Neural cell (in vitro differentiated cells): ENCODE data around the gene KRTAP5-8.

Experiments
- EP300 ChIP-seq: fragments of 450-650 bp; conservative IDR thresholded peaks from 2 replicates; pipeline ENCODE4 v1.6.1; 2014; ENCODE audit warnings: antibody characterized with exemption, mild to moderate bottlenecking, moderate library complexity; ENCODE audit not compliant: poor library complexity, severe bottlenecking
- EZH2 ChIP-seq: fragments of 200-600, 300-800 bp; shearing (Covaris generic), sonication (generic); IDR thresholded peaks from 2 replicates; pipeline ENCODE4 v1.6.1; 2014; ENCODE audit warnings: antibody characterized with exemption, low read length, borderline replicate concordance, mild to moderate bottlenecking; ENCODE audit not compliant: insufficient read depth, poor library complexity, severe bottlenecking
- MXI1 ChIP-seq: fragments of 450-650 bp; conservative IDR thresholded peaks from 2 replicates; pipeline ENCODE4 v1.6.1; 2014; ENCODE audit warnings: antibody characterized with exemption, mild to moderate bottlenecking; ENCODE audit not compliant: poor library complexity, severe bottlenecking
- POLR2AphosphoS5 ChIP-seq: IDR thresholded peaks from 2 replicates; pipeline ENCODE4 v1.6.1; 2012
- RAD21 ChIP-seq: fragments of 450-650 bp; conservative IDR thresholded peaks from 2 replicates; pipeline ENCODE4 v1.6.1; 2014; ENCODE audit warnings: antibody characterized with exemption, mild to moderate bottlenecking, moderate library complexity
- SMC3 ChIP-seq: fragments of 450-650 bp; conservative IDR thresholded peaks from 2 replicates; pipeline ENCODE4 v1.6.1; 2014; ENCODE audit warnings: antibody characterized with exemption, mild to moderate bottlenecking, moderate library complexity; ENCODE audit not compliant: poor library complexity
- TAF1 ChIP-seq: IDR thresholded peaks from 2 replicates; pipeline ENCODE4 v1.6.1; 2012; ENCODE audit warnings: low read depth
- TF ChIP-seq, protein P1 (sequence below): fragments of 450-650 bp; IDR thresholded peaks from 2 replicates; pipeline ENCODE4 v1.5.1; 2014; ENCODE audit warnings: antibody characterized with exemption, mild to moderate bottlenecking, moderate library complexity; ENCODE audit not compliant: poor library complexity, severe bottlenecking
- TF ChIP-seq, protein P2 (sequence below): IDR thresholded peaks from 2 replicates; pipeline ENCODE4 v1.6.1; 2012; ENCODE audit warnings: borderline replicate concordance

DNA sequence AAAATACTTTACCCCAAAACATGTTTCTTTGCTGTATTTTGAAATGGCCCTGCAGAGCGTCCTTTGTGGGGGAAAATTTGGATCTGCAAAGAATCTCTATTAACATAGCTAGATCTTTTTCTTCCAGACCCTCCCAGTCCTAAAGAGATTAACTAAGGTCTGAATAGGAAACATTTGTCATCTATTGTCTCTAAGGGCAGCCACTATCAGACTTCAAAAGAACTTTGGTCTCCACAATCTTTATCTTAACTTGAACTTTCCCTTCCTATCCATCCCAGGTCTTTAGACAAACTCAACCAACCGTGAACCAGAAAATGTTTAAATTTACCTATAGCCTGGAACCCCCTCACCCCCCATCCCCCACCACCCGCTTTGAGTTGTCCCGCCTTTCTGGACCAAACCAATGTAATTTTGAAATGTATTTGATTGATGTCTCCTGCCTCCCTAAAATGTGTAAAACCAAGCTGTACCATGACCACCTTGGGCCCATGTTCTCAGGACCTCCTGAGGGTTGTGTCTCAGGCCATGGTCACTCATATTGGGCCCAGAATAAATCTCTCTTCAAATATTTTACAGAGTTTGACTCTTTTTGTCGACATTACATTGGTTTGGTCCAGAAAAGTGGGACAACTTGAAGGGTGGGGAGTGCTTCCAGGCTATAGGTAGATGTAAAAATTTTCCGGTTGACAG, 6.8 kb downstream of the KRTAP5-8 start:
- TF ChIP-seq, protein P1, sequence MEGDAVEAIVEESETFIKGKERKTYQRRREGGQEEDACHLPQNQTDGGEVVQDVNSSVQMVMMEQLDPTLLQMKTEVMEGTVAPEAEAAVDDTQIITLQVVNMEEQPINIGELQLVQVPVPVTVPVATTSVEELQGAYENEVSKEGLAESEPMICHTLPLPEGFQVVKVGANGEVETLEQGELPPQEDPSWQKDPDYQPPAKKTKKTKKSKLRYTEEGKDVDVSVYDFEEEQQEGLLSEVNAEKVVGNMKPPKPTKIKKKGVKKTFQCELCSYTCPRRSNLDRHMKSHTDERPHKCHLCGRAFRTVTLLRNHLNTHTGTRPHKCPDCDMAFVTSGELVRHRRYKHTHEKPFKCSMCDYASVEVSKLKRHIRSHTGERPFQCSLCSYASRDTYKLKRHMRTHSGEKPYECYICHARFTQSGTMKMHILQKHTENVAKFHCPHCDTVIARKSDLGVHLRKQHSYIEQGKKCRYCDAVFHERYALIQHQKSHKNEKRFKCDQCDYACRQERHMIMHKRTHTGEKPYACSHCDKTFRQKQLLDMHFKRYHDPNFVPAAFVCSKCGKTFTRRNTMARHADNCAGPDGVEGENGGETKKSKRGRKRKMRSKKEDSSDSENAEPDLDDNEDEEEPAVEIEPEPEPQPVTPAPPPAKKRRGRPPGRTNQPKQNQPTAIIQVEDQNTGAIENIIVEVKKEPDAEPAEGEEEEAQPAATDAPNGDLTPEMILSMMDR: no peak
- TF ChIP-seq, protein P2, sequence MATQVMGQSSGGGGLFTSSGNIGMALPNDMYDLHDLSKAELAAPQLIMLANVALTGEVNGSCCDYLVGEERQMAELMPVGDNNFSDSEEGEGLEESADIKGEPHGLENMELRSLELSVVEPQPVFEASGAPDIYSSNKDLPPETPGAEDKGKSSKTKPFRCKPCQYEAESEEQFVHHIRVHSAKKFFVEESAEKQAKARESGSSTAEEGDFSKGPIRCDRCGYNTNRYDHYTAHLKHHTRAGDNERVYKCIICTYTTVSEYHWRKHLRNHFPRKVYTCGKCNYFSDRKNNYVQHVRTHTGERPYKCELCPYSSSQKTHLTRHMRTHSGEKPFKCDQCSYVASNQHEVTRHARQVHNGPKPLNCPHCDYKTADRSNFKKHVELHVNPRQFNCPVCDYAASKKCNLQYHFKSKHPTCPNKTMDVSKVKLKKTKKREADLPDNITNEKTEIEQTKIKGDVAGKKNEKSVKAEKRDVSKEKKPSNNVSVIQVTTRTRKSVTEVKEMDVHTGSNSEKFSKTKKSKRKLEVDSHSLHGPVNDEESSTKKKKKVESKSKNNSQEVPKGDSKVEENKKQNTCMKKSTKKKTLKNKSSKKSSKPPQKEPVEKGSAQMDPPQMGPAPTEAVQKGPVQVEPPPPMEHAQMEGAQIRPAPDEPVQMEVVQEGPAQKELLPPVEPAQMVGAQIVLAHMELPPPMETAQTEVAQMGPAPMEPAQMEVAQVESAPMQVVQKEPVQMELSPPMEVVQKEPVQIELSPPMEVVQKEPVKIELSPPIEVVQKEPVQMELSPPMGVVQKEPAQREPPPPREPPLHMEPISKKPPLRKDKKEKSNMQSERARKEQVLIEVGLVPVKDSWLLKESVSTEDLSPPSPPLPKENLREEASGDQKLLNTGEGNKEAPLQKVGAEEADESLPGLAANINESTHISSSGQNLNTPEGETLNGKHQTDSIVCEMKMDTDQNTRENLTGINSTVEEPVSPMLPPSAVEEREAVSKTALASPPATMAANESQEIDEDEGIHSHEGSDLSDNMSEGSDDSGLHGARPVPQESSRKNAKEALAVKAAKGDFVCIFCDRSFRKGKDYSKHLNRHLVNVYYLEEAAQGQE: no peak
- TF ChIP-seq RAD21: no peak
- TF ChIP-seq POLR2AphosphoS5: no peak
- TF ChIP-seq EZH2: no peak
- TF ChIP-seq EP300: no peak
- no peak for TF ChIP-seq MXI1
- TF ChIP-seq TAF1: no peak
- no peak for TF ChIP-seq SMC3
